Activated CD8-positive, alpha-beta memory T cell treated with anti-CD3 and anti-CD28 coated beads, Interleukin-2, amount 50 U/mL, for 1 hour (primary cell): ENCODE results near the gene TANC1.

Source experiments
- DNase-seq: peaks from one replicate; pipeline ENCODE4 v3.0.0-alpha.2; 2020; ENCODE audit errors: extremely low read depth

The TANC1 gene

DNA sequence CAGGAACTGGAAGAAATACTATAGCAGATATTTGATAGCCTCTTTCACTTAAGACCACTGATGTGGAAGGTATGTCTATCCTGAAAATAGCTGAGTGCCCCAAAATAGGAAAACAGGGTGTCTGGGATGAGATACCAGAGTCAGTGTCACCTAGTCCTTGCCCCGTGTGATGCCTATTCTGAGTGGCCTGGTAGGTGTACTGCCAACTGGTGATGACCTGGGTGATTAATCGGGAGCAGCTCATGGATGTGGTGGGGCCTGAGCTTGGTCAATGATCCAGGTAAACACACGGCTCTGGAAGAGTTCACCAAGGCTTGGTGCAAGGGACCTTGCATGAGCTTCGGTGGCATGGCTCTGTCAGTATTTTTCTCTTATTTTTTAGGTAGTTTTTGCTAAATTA, 95.2 kb downstream of the TANC1 start:
- DNase-seq = no peak

DNA sequence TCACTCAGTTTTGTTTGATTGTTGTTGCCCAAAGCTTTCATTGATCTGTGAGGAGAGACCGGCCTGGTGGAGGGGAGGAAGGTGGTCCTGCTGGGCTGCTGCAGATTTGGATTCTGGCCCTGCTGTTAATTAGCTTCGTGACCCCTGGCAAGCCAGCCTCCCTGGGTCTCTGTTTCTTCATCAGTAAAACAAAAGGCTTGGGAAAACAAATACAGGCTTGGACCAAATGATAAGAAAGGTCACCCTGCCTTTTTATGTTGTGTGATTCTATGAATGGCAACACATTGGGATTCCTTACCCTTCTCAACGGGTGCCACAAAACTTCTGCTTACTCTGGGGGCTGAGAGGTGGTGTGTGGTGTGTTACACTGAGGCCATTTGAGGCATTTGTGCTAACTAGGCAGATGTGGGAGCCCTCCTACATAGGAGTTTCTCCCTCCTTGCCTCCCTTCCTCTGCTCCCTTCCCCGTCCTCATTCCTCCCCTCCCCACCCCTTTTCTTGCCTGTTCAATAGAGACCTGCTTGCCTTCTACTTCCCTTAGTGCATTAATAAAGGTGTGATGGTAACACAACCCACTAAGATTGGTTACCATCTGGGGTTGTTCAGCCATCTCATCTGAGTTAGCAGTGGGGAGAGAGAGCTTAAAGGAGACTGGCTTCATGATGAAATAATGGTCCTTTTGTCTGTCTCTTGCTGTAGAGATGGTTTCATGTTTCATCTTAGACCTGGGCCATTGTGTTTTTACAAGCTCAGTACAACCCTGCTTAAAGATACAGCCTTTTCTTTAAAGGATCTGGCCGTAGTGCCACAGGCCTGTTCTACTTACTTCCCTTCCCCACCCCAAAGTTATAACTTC, 96.2 kb downstream of the TANC1 start:
- DNase-seq = no peak

DNA sequence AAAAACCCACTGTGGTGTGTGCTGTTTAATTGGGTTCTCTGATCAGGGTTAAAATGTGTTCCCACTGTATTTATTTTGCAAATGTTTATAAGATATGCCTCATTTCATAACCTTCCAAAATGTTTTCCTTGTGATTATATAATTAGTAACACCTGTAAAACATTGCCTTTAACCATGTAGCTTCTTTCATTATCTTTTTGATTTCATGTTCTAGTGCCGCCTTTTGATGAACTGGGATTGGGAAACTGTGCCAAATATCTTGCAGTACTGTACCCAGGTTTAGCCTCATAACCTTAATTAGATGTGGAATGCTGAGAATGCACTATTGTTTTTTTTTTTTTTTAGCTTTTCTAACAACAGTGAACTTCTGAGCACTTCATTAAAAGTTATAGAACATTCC, 96.9 kb downstream of the TANC1 start:
- no peak for DNase-seq

DNA sequence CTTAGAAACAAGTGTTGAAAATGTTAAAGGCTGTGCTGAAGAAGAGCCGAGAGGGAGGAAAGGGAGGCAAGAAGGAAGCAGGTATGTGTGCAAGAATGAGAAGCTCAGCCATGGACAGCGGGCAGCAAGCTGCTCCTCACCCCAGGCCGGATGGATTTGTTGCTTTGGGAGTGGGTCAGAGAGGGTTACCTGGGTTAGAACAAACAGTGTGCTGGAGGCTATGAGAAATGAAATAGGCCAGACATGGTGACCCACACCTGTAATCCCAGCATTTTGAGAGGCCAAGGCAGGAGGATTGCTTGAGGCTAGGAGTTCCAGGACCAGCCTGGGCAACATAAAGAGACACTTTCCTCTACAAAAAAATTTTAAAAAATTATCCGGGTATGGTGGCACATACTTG, 97.5 kb downstream of the TANC1 start:
- no peak for DNase-seq

DNA sequence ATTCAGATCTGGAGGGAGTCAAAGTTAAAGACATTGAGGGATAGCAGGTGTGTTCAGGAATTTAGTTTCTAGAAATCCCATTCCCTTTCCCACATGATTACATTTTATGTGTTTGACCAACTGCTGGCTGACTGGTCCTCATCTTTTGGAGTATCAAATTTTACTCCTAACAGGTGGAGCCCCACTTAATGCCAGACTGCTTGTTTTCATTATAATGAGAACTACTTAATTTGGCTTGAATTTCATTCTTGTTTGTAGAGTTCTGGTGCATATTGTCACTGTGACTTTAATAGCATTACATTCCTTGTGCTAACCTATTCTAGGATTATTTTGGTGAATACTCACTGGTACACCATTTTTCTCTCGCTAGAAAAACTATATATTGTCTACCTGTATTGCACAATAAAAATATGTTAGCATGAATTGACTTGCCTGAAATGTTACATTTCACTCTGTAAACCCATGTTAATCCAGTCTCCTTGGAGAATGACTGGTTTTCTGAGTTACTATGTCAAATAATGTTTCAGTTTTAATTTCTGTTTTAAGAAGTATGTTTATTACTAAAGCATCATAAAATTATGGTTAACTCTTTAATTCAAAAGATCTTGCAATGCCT, 98.2 kb downstream of the TANC1 start:
- DNase-seq = no peak

DNA sequence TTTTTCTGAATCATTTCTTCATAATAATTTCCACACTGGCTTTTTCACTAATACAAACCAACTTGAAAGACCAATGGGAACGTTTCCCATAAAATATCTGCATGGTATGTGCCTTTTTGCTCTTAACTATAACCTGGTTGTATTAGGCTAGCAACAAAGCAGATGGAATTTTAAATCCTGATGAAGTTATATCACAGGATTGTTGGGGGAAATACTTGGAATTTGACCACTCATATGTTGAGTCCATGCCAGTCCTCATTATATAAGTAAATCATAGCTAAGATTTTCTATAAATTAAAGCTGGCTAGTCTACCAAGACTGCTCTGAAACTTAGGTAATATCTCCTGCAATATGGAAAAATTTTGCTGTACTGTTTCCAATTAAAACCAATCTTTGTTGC, 99.5 kb downstream of the TANC1 start:
- DNase-seq = no peak

DNA sequence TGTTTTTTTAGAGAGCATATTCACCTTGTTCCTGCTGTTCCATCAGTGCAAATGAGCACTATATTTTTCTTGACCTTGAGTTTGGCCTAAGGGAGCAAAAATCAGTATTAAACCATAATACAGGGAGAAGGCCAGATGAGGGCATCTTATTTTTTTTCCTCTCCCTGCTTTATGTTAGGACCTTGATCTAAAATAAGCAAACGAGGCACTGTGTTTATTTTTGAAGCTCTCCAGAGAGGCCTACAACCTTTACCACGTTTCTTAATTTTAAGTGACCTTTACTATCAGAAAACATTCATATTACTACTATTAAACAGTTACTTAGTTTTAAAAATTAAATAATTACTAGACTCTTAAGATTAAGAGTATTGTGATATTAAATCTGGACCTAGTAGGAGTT, 100.8 kb downstream of the TANC1 start:
- no peak for DNase-seq

DNA sequence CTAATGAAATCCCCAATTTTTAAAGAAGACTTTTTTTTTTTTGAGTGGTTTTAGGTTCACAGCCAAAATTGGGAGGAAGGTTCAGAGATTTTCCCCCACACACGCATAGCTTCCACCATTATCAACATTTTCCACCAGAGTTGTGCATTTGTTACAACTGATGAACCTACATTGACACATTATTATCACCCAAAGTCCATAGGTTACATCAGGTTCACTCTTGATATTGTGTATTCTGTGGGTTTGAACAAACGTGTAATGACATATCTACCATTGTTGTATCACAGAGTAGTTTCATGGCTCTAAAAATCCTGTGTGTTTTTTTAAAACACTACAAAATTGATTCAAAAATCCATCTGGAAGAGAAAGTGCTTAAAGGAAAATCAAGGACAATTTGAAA, 101.8 kb downstream of the TANC1 start:
- DNase-seq = no peak

DNA sequence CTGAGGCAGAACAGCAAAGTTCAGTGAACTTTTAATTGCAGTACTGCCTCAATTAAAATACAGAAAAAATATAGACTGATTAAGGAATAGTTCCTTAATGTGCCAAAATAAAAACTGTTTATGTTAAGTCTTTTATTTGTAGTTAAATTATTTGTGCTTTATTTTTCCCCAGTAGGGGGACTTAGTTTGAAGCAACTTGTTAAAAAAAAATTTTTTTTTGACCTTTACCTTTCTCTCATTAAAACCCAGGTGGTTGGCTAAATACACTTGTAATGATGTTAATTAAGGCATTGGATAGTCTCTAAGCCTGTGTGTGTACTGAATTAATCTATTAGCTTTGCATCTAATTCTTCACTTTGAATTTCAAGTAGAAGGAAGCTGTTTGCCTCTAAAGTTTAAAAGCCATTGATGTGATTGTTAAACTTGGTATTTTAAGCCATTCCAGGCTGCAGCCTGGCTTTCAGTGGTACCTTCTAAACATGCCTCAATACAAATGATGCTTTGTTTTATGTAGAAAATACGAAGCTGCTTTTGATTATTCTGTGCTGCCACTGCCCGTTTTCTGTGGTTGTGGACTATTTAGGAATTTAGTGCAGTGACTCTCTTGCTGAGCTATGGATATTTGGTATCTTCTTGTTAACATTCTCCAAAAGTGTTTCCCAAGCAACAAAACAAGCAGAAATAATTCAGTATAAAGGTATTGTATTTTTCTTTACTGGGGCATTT, 102.9 kb downstream of the TANC1 start:
- DNase-seq = no peak

DNA sequence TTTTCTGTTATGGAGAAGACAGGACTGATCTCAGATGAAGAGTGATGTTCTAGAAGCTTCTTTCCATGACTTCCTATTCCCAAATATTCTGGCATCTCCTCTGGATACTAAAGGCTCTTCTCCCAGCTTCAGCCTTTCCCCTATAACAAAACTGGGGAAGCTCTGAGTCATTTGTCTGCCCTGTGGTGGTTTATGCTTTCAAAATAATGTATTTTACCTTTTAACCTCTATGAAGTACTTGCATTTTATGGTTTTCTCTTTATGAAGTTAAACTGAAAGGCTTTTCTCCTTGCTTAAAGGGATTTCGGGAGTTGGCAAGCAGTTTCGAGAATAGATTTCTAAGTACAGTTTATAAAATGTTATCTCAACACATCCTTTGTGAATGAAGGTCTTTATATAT, 104.4 kb downstream of the TANC1 start:
- DNase-seq = no peak

DNA sequence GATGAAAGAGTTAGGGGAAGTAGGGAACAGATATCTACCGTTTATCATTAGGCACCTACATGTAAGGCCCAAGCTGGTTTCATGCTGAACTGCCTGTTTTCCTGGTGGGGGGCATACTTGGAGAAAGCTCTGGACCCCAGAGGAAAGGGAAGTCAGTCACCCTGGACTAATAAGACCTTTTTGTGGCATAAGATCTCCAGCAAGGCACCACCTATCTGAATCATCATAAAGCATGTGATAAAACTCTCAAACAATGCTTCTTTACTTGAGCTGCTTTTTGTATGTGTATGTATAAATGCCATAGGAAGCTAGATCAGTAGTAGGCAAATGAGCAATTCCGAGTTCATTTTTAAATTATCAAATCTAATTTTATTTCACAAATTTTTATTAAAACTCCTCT, 104.8 kb downstream of the TANC1 start:
- DNase-seq = no peak

DNA sequence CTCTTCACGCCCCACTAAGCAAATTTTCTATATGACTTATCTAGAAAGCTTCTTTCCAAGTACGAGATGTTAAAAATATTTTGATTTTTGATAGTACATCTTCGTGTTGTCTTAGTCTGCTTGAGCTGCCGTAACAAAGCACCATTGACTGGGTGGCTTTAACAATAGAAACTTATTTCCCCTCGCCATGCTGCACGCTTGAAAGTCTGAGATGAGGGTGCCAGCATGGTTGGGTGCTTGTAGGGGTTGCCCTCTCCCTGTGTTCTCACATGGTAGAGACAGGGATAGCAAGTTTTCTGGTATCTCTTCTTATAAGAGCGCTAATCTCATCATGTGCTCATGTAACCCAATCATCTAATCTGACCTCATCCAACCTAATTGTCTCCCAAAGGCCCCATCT, 106.2 kb downstream of the TANC1 start:
- DNase-seq = no peak

DNA sequence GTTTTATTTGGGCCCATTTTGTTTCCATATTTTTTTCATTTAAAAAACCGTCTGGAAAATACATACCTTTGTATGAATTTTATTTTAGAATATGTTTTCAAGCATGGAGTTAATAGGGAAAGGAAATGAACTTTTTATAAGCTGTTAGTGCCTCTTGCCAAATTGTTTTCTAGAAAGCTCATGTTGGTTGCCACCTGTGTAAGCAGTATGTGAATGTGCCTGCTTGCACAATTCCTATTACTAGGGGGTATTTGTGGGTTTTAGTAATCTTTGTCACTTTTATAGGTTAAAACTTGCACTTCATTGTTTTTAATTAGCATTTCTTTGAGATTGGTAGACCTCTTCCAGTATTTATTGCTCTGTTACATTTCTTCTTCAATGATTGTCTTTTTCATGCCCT, 107.3 kb downstream of the TANC1 start:
- DNase-seq = no peak

DNA sequence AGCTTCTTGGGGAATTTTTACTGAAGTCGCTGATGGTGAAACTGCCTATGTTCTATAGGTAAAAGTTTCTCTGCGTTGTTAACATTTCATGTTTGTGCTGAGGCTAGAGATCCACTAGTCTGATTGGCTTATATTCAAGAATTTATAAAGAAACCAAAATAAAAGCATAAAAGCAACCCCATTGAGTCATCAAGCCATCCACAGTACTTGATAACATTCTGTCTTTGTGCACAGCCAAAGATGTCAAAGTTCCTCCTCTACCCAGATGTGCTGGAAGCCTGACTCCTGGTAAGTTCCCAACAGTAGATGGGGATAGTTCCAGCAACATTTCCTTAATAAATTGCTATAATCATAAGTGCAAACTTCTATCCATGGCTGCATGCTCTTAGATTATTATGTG, 107.8 kb downstream of the TANC1 start:
- DNase-seq = no peak

DNA sequence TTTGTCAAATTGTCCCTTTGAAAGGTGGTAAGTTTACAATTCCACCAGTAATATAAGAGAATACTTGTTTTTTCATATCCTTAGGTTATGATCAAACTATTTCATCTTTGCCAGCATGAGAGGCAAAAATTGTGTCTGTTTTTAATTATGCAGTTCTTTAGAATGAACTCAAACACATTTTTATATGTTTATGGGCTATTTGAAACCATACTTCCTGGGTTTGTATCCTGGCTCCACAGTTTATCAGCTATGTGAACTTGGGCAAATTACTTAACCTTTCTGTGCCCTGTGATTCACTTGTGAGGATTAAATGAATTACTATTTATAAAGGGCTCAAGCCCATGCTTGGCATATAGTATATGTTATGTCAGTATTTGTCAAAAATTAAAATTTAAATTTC, 109.4 kb downstream of the TANC1 start:
- no peak for DNase-seq

DNA sequence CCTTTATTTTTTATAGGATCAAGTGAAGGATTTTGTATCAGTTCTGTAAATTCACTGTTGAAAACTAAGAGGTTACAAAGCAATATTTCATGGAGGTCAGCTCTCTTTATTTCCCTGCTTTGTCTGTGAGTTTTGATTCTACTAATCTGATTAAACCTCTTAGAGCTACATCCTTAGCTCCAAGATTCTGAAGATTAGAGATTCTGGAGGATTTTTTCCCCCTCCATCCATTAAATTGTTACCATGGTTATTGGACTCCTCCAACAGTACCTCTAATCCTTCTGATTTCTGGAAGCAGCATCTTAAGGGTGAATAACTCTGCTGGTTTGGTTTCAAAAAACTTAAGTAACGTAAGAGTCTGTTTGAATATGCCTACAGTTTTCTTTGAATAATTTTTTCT, 110.0 kb downstream of the TANC1 start:
- no peak for DNase-seq

DNA sequence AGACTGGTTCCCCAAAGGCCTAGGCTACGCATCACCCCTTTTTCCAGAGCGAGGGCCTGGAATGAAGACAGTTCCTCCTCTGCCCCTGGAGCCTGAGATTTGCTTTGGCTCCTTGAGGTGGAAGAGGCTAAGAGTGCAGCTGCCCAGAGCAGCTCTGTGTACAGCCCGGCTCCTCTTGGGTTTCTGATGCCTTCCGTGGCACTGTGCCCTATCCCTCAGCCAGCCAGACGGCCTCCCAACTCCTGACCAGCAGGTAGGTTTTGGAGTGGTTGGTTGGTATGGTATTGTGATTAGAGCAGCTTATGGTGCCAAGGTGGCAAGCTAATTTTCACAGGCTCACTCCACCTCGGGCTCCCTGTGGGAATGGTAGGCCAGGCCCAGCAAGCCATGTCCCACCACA, 112.2 kb downstream of the TANC1 start:
- DNase-seq = no peak

DNA sequence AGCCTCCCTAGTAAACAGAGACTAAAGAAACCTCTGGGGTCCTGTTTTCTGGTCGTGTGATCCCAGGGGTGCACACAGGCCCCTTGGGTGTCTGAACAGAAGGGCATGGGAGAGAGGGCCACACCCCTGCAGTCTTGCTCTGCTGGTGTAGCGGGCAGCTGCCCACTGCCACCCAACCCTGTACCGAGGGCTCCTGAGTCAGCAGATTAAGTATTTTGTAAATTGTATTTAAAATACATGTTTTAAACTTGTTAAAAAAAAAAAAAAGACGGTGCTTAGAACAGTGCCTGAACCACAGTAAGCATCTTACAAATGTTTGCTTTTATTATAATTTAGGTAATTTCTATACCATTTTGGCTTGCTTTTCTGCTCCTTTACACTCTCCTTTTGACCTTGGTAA, 113.7 kb downstream of the TANC1 start:
- DNase-seq = no peak

DNA sequence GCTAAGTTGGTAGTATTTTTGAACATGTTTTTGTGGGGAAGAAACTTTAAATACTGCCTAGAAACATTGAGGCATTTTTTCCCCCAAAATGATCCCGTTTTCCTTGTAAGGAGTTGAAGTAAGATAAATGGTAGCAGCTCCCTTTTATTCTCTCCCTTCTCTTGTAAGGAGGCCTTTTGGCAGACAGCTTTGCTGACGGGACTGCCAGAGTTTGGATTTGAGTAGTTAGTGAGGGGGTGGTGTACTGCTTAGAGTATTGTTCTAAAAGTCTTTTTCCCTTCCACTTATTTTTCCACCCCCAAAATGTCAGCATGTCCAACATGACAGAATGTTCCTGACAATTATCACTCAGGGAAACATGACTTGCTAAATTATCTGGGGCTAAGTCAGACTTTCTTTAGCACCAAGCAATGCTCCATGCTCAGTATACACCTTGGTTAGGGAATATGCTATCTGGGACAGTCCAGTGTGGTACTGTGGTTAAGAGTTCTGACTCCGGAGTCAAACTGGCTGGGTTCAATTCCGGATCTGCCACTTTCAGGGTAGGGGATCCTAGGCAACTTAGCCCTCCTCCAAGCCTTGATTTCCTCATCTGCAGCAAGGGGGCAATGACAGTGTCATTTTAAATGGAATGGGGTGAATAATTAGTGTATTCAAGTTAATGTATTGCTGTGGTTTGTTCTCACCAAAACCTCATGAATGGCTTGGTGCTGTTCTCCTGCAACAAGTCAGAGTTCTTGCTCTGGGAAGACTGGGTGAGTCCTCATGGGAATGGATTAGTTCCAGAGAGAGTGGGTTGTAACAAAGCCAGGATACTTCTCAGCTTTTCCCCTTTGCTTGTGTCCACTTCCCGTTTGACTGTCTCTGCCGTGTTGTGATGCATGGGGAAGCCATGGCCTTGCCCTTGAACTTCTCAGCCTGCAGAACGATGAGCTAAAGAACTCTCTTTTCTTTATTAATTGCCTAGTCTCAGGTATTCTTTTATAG, 116.2 kb downstream of the TANC1 start:
- no peak for DNase-seq

DNA sequence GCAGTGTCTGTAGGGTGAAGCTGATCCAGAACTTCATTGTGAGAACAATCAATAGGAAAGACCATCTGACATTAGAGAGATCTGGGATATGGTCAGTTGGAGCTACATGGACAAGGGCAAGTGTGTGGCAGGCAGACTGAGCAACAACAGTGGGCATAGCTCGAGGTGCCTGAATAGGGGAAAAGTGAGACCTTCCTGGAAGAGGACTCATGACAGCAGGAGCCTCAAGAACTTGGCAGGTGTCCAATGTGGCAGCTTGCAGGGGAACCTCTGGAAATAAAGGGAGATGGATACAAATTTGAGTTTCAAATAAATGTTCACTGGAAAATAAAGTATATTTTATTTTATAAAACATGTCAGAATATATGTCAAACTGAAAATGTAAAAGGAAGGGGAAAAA, 117.9 kb downstream of the TANC1 start:
- DNase-seq = no peak

DNA sequence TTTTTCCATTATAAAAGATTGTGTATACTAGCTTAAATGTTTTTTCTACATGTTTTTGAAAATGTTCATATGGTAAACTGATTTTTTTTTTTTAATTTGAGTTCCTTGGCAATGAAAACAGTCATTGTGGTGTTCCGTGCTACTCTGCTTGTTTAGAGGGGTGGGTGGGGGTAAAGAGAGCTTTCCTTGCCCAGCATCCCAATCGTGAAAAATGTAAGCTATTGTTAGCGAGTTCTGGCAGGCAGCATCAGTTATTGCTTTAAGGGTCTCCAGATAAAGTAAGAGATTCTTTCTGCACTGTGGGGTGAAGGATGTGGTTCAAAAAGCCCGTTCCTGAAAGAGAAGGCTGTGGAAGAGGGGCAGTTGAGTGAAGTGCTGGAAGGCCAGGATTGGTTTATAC, 118.4 kb downstream of the TANC1 start:
- DNase-seq = no peak

DNA sequence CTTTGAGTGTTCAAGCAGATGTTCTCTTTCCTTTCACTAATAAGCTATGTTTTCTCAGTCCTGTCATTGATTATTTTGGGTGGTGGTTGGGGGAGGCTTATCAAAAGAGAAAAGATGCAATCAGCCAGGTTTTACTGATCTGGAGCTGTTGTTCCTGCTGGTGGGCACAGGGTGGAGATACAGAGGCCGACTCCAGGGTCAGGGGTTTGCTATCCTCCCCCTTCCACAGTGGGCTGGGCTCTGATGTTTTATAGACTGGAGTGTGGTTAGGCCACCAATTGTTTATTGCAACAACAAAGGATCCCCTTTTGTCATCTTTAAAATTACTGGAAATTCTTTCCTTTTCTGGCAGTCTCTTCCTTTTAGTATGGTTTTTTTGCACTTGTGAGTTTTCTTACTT, 120.5 kb downstream of the TANC1 start:
- no peak for DNase-seq
